Rectal smooth muscle tissue (tissue), 1 donor: ENCODE data around the gene NFX1.

Source experiments
- H3K27ac ChIP-seq: one replicate; pipeline ENCODE4 v1.7.0; 2013; ENCODE audit warnings: low read depth, low read length, inconsistent platforms
- H3K27me3 ChIP-seq: one replicate; pipeline ENCODE4 v1.7.0; 2013; ENCODE audit warnings: low read length; ENCODE audit not compliant: control insufficient read depth, insufficient read depth
- H3K36me3 ChIP-seq: one replicate; pipeline ENCODE4 v1.7.0; 2013; ENCODE audit warnings: low read length; ENCODE audit not compliant: control insufficient read depth, insufficient read depth
- H3K4me1 ChIP-seq: one replicate; pipeline ENCODE4 v1.7.0; 2013; ENCODE audit warnings: low read length; ENCODE audit not compliant: control insufficient read depth, insufficient read depth
- H3K4me3 ChIP-seq: one replicate; pipeline ENCODE4 v1.7.0; 2013; ENCODE audit warnings: low read length
- H3K9ac ChIP-seq: one replicate; pipeline ENCODE4 v1.7.0; 2013; ENCODE audit warnings: low read length

NFX1 gene

GRCh38 chr9:33404788-33405362 lies 114.6 kb downstream of the NFX1 start:
- no peaks in the 10 kb centered on the region for H3K27me3 ChIP-seq
- H3K9ac ChIP-seq, result no peak overlapping the region
- no peak overlapping the region for H3K27ac ChIP-seq
- no peaks in the 10 kb centered on the region for H3K4me1 ChIP-seq
- no peak overlapping the region for H3K4me3 ChIP-seq
- no peaks in the 10 kb centered on the region for H3K36me3 ChIP-seq

GRCh38 chr9:33407061-33407460 lies 116.7 kb downstream of the NFX1 start:
- Histone ChIP-seq H3K27me3 (no peaks in the 10 kb centered on the region), H3K36me3 (no peaks in the 10 kb centered on the region), H3K27ac (no peak overlapping the region), H3K4me3 (no peak overlapping the region), H3K4me1 (no peaks in the 10 kb centered on the region), H3K9ac (no peak overlapping the region)

GRCh38 chr9:33408087-33408486 lies 117.8 kb downstream of the NFX1 start:
- Histone ChIP-seq H3K36me3 (no peaks in the 10 kb centered on the region), H3K27ac (no peak overlapping the region), H3K4me3 (no peak overlapping the region), H3K9ac (no peak overlapping the region), H3K27me3 (no peaks in the 10 kb centered on the region), H3K4me1 (no peaks in the 10 kb centered on the region)

- Histone ChIP-seq H3K4me1 (no peaks in the 10 kb centered on the region), H3K4me3 (no peak overlapping the region), H3K9ac (no peak overlapping the region), H3K36me3 (no peaks in the 10 kb centered on the region), H3K27ac (no peak overlapping the region), H3K27me3 (no peaks in the 10 kb centered on the region)
Observed at GRCh38 chr9:33414268-33414667, 124.0 kb downstream of the NFX1 start.

GRCh38 chr9:33414889-33415500 lies 124.7 kb downstream of the NFX1 start:
- Histone ChIP-seq H3K4me3 (no peak overlapping the region), H3K27me3 (no peaks in the 10 kb centered on the region), H3K4me1 (no peaks in the 10 kb centered on the region), H3K9ac (no peak overlapping the region), H3K27ac (no peak overlapping the region), H3K36me3 (no peaks in the 10 kb centered on the region)

GRCh38 chr9:33415501-33416038 lies 125.3 kb downstream of the NFX1 start:
- Histone ChIP-seq H3K4me1 (no peaks in the 10 kb centered on the region), H3K27ac (no peak overlapping the region), H3K36me3 (no peaks in the 10 kb centered on the region), H3K4me3 (no peak overlapping the region), H3K27me3 (no peaks in the 10 kb centered on the region), H3K9ac (no peak overlapping the region)

- Histone ChIP-seq H3K27ac (no peak overlapping the region), H3K36me3 (no peaks in the 10 kb centered on the region), H3K4me3 (no peak overlapping the region), H3K9ac (no peak overlapping the region), H3K27me3 (no peaks in the 10 kb centered on the region), H3K4me1 (no peaks in the 10 kb centered on the region)
Observed at GRCh38 chr9:33416996-33417395, 126.7 kb downstream of the NFX1 start.

GRCh38 chr9:33418090-33418489 lies 127.8 kb downstream of the NFX1 start:
- Histone ChIP-seq H3K4me3 (no peak overlapping the region), H3K4me1 (no peaks in the 10 kb centered on the region), H3K27ac (no peak overlapping the region), H3K9ac (no peak overlapping the region), H3K36me3 (no peaks in the 10 kb centered on the region), H3K27me3 (no peaks in the 10 kb centered on the region)

- Histone ChIP-seq H3K4me1 (no peaks in the 10 kb centered on the region), H3K27me3 (no peaks in the 10 kb centered on the region), H3K4me3 (no peak overlapping the region), H3K27ac (no peak overlapping the region), H3K9ac (no peak overlapping the region), H3K36me3 (no peaks in the 10 kb centered on the region)
Observed at GRCh38 chr9:33419708-33420303, 129.5 kb downstream of the NFX1 start.
